Lower lobe of right lung (tissue), 2 donors: ENCODE data around the gene CD302. TPM values are rescaled to one million over a fixed set of nuclear protein-coding genes. Genes with fewer than 3 reads are reported as not detected.

Source experiments
- ATAC-seq, 2 donors: fragments of 200-7000 bp; cut with Tn5 transposase; one replicate each; pipeline ENCODE4 v1.9.1; 2020 to 2022; ENCODE audit warnings: mild to moderate bottlenecking in 2 of 2, moderate library complexity in 2 of 2
- DNase-seq: peaks from one replicate; pipeline ENCODE4 v3.0.0-alpha.2; 2020
- H3K27ac ChIP-seq: fragments of 200-600 bp; one replicate; pipeline ENCODE4 v1.8.0; 2022
- H3K27me3 ChIP-seq: fragments of 200-600 bp; one replicate; pipeline ENCODE4 v1.8.0; 2022; ENCODE audit warnings: low read depth
- H3K36me3 ChIP-seq: fragments of 200-600 bp; one replicate; pipeline ENCODE4 v1.8.0; 2022; ENCODE audit warnings: mild to moderate bottlenecking
- H3K4me1 ChIP-seq: fragments of 200-600 bp; one replicate; pipeline ENCODE4 v1.8.0; 2022
- H3K4me3 ChIP-seq: fragments of 200-600 bp; one replicate; pipeline ENCODE4 v1.8.0; 2022; ENCODE audit warnings: mild to moderate bottlenecking
- H3K9me3 ChIP-seq: fragments of 200-600 bp; one replicate; pipeline ENCODE4 v1.8.0; 2022
- intact Hi-C: fragments of 100-400 bp; cut with DNase I; formaldehyde crosslinking; loops from one replicate; pipeline ENCODE4 v1.11.0; 2022
- total RNA-seq: library from RNA; stranded (reverse); fragmentation: NEBNext Ultra II Directional; extraction: Animal tissue kit (Norgen Biotek cat#: 25700); gene quantifications from one replicate; pipeline ENCODE4 v1.2.1, GENCODE V29; 2021
- TF ChIP-seq, protein P1 (sequence below): fragments of 200-600 bp; IDR thresholded peaks from one replicate; pipeline ENCODE4 v1.8.0; 2022; ENCODE audit warnings: antibody characterized with exemption, mild to moderate bottlenecking
- donor health status: DM: no; HTN: yes; CAD: no; lungs with severe emphysema.

CD302 gene
- total RNA-seq, 1 donor from 2014 or later: 100 TPM

- Histone ChIP-seq H3K27me3 (no peaks in the 10 kb centered on the region), H3K27ac (no peak overlapping the region), H3K36me3 (peaks cover 79% of the 10 kb centered on the region), H3K4me3 (no peak overlapping the region), H3K4me1 (peaks cover 28% of the 10 kb centered on the region), H3K9me3 (no peaks in the 10 kb centered on the region)
- TF ChIP-seq, protein P1, sequence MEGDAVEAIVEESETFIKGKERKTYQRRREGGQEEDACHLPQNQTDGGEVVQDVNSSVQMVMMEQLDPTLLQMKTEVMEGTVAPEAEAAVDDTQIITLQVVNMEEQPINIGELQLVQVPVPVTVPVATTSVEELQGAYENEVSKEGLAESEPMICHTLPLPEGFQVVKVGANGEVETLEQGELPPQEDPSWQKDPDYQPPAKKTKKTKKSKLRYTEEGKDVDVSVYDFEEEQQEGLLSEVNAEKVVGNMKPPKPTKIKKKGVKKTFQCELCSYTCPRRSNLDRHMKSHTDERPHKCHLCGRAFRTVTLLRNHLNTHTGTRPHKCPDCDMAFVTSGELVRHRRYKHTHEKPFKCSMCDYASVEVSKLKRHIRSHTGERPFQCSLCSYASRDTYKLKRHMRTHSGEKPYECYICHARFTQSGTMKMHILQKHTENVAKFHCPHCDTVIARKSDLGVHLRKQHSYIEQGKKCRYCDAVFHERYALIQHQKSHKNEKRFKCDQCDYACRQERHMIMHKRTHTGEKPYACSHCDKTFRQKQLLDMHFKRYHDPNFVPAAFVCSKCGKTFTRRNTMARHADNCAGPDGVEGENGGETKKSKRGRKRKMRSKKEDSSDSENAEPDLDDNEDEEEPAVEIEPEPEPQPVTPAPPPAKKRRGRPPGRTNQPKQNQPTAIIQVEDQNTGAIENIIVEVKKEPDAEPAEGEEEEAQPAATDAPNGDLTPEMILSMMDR: no peak
- intact Hi-C loops: no loop called here
- ATAC-seq (no peak), DNase-seq (no peak)
These were observed 37.7 kb downstream of the CD302 start for GRCh38 chr2:159760326-159760725.

- intact Hi-C loops: no loop called here
- H3K27ac ChIP-seq: no peak overlapping the region
These were observed 38.4 kb downstream of the CD302 start for GRCh38 chr2:159759577-159759976.

GRCh38 chr2:159758686-159759085 is 39.3 kb downstream of the CD302 start:
- H3K27me3 ChIP-seq: no peaks in the 10 kb centered on the region
- peak overlapping the region; percentile 48 for H3K27ac ChIP-seq
- TF ChIP-seq, protein P1: no peak
- H3K4me3 ChIP-seq: no peak overlapping the region
- peaks cover 84% of the 10 kb centered on the region for H3K36me3 ChIP-seq
- H3K4me1 ChIP-seq: peaks cover 36% of the 10 kb centered on the region
- intact Hi-C loops: no loop called here
- ATAC-seq: peak; percentile 69 to 80
- DNase-seq: no peak
- no peaks in the 10 kb centered on the region for H3K9me3 ChIP-seq

More at GRCh38 chr2:159759577-159759976, 38.4 kb downstream of the CD302 start:
- H3K9me3 ChIP-seq: no peaks in the 10 kb centered on the region
- peaks cover 28% of the 10 kb centered on the region for H3K4me1 ChIP-seq
- no peak overlapping the region for H3K4me3 ChIP-seq
- peaks cover 80% of the 10 kb centered on the region for H3K36me3 ChIP-seq
- no peaks in the 10 kb centered on the region for H3K27me3 ChIP-seq
- DNase-seq (no peak), ATAC-seq (peak; percentile 89 to 92)
- TF ChIP-seq, protein P1: no peak

- ATAC-seq: no peak
These were observed 39.8 kb downstream of the CD302 start for GRCh38 chr2:159758239-159758638.

GRCh38 chr2:159755788-159756187 is 42.2 kb downstream of the CD302 start:
- H3K9me3 ChIP-seq: no peaks in the 10 kb centered on the region
- H3K36me3 ChIP-seq: peaks cover 77% of the 10 kb centered on the region
- ATAC-seq (peak; percentile 24 to 66), DNase-seq (no peak)
- no peak overlapping the region for H3K4me3 ChIP-seq
- intact Hi-C loops: no loop called here
- TF ChIP-seq, protein P1: no peak
- H3K4me1 ChIP-seq: peaks cover 38% of the 10 kb centered on the region
- H3K27me3 ChIP-seq: no peaks in the 10 kb centered on the region
- no peak overlapping the region for H3K27ac ChIP-seq

More at GRCh38 chr2:159758239-159758638, 39.8 kb downstream of the CD302 start:
- DNase-seq: no peak
- peak overlapping the region; percentile 48 for H3K27ac ChIP-seq
- peaks cover 38% of the 10 kb centered on the region for H3K4me1 ChIP-seq
- no peaks in the 10 kb centered on the region for H3K27me3 ChIP-seq
- no peak overlapping the region for H3K4me3 ChIP-seq
- TF ChIP-seq, protein P1: no peak
- intact Hi-C loops: no loop called here
- peaks cover 80% of the 10 kb centered on the region for H3K36me3 ChIP-seq
- H3K9me3 ChIP-seq: no peaks in the 10 kb centered on the region
